Measurements from ENCODE around the gene KLHL29. TPM values are rescaled to one million over a fixed set of nuclear protein-coding genes. Genes with fewer than 3 reads are reported as not detected.
"Not testable (repeated sequence)": the region's sequence is repeated elsewhere in the genome, so short reads cannot be mapped to it uniquely, and the experiment has no call there.

KLHL29 gene
- total RNA-seq: under 1 TPM; 0.88 to 0.99 TPM

DNA sequence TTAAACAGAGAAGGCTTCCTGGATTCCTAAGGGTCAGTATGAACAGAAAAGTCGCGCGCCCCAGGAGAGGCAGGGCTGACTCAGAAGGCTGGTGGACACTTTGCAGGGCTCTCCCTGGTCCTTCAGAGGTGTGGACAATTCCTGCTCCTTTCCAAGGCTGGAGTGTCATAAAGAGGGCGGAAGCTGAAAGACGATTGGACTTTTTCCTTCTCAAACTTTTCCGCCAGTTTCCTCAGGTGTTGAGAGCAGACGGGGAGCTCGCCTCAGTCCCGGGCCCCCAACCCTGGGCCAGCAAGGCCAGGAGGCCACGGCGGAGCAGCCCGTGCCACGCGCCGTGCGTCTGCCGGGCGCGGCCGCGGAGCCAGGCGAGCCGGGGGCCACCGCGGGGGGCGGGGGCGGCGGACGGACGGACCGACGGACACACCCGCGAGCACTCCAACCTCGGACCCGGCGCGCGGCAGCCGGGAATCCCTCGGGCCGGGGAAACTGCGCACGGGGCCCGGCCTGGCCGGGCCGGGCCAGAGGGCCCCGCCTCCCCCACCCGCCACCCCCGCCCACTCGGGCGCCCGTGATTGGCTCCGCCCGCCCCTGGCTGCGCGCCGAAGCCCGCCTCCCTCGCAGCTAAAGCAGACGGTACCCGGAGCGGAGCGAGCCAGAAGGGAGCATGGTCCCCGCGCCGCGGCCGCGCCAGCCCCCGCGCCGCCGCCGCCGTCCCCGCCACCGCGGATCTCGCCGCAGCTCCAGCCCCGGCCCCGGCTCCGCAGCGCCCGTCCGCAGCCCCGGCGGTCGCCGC lies at the start of gene KLHL29:
Gene KLHL29, plus strand, starts transcription at position 629 of the 793 bp plus-strand sequence. CDS start 177,018 bp downstream, outside the sequence.
- intact Hi-C loops (cut with micrococcal nuclease): loop anchor here (5.0 to 10.0 kb wide), 2 partner anchors 68 to 180 kb away; no protein-coding TSS in a partner anchor
- POLR2A ChIA-PET: no interaction called here

DNA sequence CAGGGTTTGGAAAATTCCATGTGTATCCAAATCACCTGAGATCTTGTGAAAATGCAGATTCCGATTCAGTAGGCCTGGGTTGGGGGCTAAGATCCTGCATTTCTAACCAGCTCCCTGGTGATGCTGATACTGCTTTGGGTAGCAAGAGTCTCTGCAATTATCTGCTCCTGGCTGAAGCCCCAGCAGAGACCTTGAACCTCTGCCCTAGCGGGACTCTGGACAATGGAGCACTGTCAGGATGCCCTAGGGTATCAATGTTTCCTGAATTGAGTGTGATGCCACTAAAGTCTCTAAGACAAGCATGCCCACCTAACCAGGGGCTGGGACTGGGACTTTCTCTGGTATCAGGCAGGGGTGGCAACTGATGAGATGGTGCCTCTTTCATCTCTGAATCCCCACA lies 49.4 kb upstream of the KLHL29 start:
- H3K27ac Mint-ChIP-seq: no peak overlapping the region
- POLR2A ChIA-PET: no interaction called here
- CTCF ChIA-PET: no interaction called here
- H3K36me3 Mint-ChIP-seq: no peaks in the 10 kb centered on the region
- intact Hi-C loops (cut with micrococcal nuclease): no loop called here
- H3K27me3 Mint-ChIP-seq: peaks cover 7% of the 10 kb centered on the region
- H3K4me3 Mint-ChIP-seq: no peak overlapping the region
- H3K4me1 Mint-ChIP-seq (ENCODE audit: low read depth): no peaks in the 10 kb centered on the region
- no peak for DNase-seq
- no peaks in the 10 kb centered on the region for H3K9me3 Mint-ChIP-seq

More for the DNA sequence above, at the start of gene KLHL29:
- Mint-ChIP-seq H3K36me3 (no peaks in the 10 kb centered on the region), H3K9me3 (no peaks in the 10 kb centered on the region), H3K4me1 (ENCODE audit: low read depth) (peaks cover 27% of the 10 kb centered on the region), H3K27ac (no peak within 1 kb of the TSS), H3K4me3 (peak within 1 kb of the TSS; percentile 42), H3K27me3 (peaks cover 55% of the 10 kb centered on the region)
- CTCF ChIA-PET: no interaction called here
- DNase-seq: peak; percentile 70

DNA sequence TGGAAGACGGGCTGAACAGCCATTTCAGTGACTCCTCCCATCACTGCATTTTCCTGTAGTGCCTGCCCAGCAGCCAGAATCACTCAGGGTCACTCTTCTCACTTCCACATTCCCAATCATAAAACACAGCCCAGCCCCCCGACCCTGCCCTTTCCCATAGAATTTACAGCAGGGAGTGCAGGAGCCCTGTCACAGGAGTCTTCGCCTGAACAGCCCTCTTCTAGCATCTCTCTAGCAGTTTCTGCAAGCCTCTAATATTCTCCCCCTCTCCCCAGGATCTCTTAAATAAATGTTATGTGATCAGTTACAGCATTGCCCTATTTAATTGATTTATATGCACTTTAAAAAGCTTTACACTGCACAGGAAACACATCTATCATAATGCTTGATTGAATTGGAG lies 42.9 kb upstream of the KLHL29 start:
- H3K27ac Mint-ChIP-seq: no peak overlapping the region
- no peaks in the 10 kb centered on the region for H3K9me3 Mint-ChIP-seq
- H3K27me3 Mint-ChIP-seq: peaks cover 14% of the 10 kb centered on the region
- ChIA-PET POLR2A (no interaction called here), CTCF (no interaction called here)
- H3K4me1 Mint-ChIP-seq (ENCODE audit: low read depth): no peaks in the 10 kb centered on the region
- no peaks in the 10 kb centered on the region for H3K36me3 Mint-ChIP-seq
- no peak for DNase-seq
- H3K4me3 Mint-ChIP-seq: no peak overlapping the region
- intact Hi-C loops (cut with micrococcal nuclease): no loop called here

DNA sequence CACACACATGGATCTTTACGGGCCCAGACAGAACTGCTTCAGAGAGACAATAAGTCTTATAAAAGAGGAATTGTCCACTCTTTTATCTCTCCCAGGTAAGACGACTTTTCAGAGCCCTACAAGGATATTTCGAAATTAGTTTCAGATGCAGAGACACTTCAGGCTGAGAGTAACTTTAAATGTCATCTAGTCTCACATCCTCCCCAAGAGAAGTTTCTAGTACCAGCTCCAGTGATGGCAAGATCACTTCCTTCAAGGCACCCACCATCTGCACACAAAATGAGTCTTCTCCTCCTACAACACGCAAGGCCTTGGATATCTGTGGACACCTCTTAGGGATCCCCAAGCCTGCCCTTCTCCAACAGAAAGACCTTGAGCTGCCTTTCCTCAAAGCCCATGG lies 39.0 kb upstream of the KLHL29 start:
- Mint-ChIP-seq H3K27ac (no peak overlapping the region), H3K4me1 (ENCODE audit: low read depth) (no peaks in the 10 kb centered on the region), H3K9me3 (no peaks in the 10 kb centered on the region), H3K36me3 (no peaks in the 10 kb centered on the region), H3K4me3 (no peak overlapping the region), H3K27me3 (peaks cover 15% of the 10 kb centered on the region)
- CTCF ChIA-PET: no interaction called here
- intact Hi-C loops (cut with micrococcal nuclease): no loop called here
- POLR2A ChIA-PET: no interaction called here
- no peak for DNase-seq

DNA sequence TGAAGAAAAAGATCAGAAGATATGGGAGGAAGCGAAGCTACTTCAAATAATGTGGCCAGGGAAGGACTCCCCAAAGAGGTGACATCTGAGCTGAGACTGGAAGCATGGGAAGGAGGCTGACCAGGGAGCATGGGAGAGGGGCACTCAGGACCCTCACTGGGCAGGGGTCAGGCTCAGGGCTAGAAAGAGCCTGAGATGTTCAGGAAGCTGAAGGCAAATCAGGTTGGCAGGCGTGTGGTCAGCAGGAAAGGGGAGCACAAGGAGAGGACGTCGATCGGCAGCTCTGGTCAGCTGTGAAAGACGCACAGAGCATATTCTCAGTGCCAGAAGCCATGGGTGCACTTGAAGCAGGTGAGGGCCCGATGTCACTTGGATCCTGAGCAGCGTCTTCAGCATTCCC lies 38.2 kb upstream of the KLHL29 start:
- DNase-seq: no peak
- H3K4me1 Mint-ChIP-seq (ENCODE audit: low read depth): no peaks in the 10 kb centered on the region
- H3K27ac Mint-ChIP-seq: no peak overlapping the region
- H3K9me3 Mint-ChIP-seq: no peaks in the 10 kb centered on the region
- no peaks in the 10 kb centered on the region for H3K36me3 Mint-ChIP-seq
- CTCF ChIA-PET: no interaction called here
- no peak overlapping the region for H3K4me3 Mint-ChIP-seq
- peaks cover 15% of the 10 kb centered on the region for H3K27me3 Mint-ChIP-seq
- intact Hi-C loops (cut with micrococcal nuclease): no loop called here
- POLR2A ChIA-PET: no interaction called here

DNA sequence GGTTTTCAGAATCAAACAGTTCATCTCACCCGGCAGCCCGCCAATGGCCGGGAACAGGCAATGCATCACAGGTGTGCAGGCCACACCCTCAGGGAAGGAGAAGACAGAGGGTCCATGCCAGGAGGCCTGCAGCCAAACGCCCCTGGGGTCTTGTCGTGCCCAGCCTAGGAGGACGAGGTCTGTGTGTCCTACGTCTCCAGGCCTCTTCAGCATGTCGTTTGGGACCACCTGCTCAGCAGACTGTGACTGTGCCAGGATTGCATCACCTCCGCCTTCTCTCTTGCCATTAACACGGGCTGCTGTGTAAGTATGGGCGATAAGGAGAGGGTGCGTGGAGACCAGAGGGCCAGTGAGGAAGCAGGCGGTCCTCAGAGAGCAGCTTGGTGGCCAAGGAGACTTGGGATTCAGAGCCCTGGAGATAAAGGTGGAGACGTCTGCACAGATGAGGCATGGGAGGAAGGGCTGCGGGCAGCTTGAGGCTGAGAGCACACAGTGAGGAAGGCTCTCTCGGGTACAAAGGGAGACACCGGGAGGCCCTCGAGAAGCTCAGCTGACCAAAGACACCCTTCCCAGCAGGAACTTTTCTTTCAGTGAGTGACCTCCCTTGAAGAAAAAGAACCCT lies 37.4 kb upstream of the KLHL29 start:
- Mint-ChIP-seq H3K27me3 (peaks cover 16% of the 10 kb centered on the region), H3K4me1 (ENCODE audit: low read depth) (no peaks in the 10 kb centered on the region), H3K4me3 (no peak overlapping the region), H3K36me3 (no peaks in the 10 kb centered on the region), H3K27ac (no peak overlapping the region), H3K9me3 (no peaks in the 10 kb centered on the region)
- DNase-seq: no peak
- ChIA-PET POLR2A (no interaction called here), CTCF (no interaction called here)
- intact Hi-C loops (cut with micrococcal nuclease): no loop called here

DNA sequence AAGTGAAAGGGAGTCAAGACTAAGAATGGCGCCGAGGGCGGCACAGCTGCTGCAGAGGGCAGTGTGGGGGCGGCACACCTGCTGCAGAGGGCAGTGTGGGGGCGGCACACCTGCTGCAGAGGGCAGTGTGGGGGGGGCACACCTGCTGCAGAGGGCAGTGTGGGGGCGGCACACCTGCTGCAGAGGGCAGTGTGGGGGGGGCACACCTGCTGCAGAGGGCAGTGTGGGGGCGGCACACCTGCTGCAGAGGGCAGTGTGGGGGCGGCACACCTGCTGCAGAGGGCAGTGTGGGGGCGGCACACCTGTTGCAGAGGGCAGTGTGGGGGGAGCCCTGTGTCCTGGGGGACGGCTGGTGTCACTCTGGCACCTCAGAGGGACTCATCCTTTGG lies 36.9 kb upstream of the KLHL29 start:
- H3K4me1 Mint-ChIP-seq (ENCODE audit: low read depth); H3K36me3 Mint-ChIP-seq; H3K27ac Mint-ChIP-seq; H3K9me3 Mint-ChIP-seq; POLR2A ChIA-PET; CTCF ChIA-PET; intact Hi-C loops (cut with micrococcal nuclease); DNase-seq; H3K4me3 Mint-ChIP-seq: not testable (repeated sequence)
- peaks cover 19% of the 10 kb centered on the region for H3K27me3 Mint-ChIP-seq

DNA sequence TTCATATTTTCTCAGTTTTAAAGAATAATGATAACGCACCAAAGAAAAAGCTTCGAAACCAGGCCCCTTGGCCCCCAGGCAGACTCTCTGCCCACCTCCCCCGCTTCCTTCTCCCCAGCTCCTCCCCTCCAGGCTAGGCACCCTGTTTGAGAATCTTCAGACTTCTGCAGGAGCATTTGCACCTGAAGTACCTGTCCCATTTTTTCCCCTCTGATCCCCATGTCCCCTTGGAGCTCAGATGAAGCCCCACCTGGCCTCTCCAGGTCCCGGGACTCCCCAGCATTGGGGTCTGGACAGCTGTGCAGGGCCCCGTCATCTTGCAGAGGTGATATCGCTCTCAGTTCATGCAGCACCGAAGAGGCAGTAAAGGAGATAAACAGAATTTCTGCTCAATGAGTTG lies 35.5 kb upstream of the KLHL29 start:
- intact Hi-C loops (cut with micrococcal nuclease): no loop called here
- H3K36me3 Mint-ChIP-seq: no peaks in the 10 kb centered on the region
- ChIA-PET CTCF (no interaction called here), POLR2A (no interaction called here)
- DNase-seq: no peak
- no peak overlapping the region for H3K27ac Mint-ChIP-seq
- H3K9me3 Mint-ChIP-seq: no peaks in the 10 kb centered on the region
- no peaks in the 10 kb centered on the region for H3K4me1 Mint-ChIP-seq (ENCODE audit: low read depth)
- H3K4me3 Mint-ChIP-seq: no peak overlapping the region
- peaks cover 27% of the 10 kb centered on the region for H3K27me3 Mint-ChIP-seq

DNA sequence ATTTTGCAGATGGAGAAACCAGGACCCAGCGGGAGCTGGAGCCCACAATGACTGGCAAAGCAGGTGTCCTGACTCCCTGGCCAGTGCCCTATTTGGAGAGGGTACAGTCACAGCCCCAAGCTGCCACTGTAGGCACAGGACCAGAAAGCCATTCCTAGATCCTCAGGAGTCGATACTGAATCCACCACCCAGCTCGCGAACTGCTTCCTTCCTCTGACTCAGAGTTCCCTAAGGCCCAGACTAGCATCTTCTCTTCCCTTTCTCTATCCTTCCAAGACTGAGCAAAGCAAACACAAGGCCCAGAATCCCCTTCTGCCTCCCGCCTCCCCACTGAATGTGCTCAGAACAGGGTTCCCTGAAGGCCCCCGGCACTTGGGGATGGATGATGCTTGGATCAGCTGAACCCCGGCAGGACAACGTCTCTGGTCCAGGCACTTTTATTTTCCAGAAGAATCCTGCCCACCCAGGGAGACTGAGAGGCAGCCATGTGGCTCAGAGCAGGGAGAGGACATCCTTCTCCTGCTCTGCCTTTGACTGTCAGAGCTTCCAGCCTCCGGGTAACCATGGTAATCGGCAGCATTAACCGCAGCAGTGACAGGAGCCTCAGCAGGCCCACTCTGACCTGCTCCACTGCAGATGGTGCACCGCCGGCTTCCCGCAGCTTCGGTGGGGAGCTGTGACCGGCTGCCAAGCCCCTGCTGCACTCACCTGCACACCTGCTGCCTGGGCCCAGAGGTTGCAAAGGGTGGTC lies 34.8 kb upstream of the KLHL29 start:
- Mint-ChIP-seq H3K4me3 (no peak overlapping the region), H3K9me3 (no peaks in the 10 kb centered on the region), H3K36me3 (no peaks in the 10 kb centered on the region), H3K27me3 (peaks cover 30% of the 10 kb centered on the region), H3K27ac (no peak overlapping the region), H3K4me1 (ENCODE audit: low read depth) (no peaks in the 10 kb centered on the region)
- intact Hi-C loops (cut with micrococcal nuclease): no loop called here
- CTCF ChIA-PET: no interaction called here
- no peak for DNase-seq
- POLR2A ChIA-PET: no interaction called here

DNA sequence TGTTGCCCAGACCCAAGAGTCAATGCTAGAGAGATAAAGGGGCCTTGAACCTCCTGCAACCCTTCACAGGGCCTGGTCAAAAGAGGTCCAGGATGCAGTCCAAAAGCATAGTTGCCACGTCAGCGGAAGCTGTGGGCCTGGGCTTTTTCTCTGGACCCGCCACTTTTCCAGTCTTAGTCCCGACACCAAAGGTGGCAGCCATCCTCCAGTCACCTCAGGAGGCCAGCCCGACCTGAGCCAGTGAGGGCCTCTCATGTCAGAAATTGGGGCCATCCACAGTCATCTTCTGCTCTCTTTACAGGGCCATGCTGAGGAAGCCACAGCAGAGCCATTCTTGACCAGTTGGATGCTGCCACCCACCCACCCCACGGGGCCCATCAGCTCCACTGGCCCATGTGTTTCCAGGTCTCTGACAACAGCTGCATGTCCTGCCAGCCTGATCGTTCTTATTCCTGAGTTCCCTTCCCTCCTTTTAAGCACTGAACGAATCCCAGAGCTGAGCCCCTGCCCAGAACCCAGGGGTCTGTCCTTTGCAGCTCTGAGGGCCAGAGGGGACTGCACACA lies 34.1 kb upstream of the KLHL29 start:
- intact Hi-C loops (cut with micrococcal nuclease): no loop called here
- H3K27ac Mint-ChIP-seq: no peak overlapping the region
- H3K27me3 Mint-ChIP-seq: peaks cover 28% of the 10 kb centered on the region
- no peak overlapping the region for H3K4me3 Mint-ChIP-seq
- ChIA-PET CTCF (interaction anchor here (1.0 to 1.4 kb wide), 2 partner anchors 21 to 151 kb away, joined by 3 to 6 read pairs; no protein-coding TSS in a partner anchor), POLR2A (no interaction called here)
- H3K4me1 Mint-ChIP-seq (ENCODE audit: low read depth): no peaks in the 10 kb centered on the region
- H3K36me3 Mint-ChIP-seq: no peaks in the 10 kb centered on the region
- no peak for DNase-seq
- H3K9me3 Mint-ChIP-seq: no peaks in the 10 kb centered on the region

DNA sequence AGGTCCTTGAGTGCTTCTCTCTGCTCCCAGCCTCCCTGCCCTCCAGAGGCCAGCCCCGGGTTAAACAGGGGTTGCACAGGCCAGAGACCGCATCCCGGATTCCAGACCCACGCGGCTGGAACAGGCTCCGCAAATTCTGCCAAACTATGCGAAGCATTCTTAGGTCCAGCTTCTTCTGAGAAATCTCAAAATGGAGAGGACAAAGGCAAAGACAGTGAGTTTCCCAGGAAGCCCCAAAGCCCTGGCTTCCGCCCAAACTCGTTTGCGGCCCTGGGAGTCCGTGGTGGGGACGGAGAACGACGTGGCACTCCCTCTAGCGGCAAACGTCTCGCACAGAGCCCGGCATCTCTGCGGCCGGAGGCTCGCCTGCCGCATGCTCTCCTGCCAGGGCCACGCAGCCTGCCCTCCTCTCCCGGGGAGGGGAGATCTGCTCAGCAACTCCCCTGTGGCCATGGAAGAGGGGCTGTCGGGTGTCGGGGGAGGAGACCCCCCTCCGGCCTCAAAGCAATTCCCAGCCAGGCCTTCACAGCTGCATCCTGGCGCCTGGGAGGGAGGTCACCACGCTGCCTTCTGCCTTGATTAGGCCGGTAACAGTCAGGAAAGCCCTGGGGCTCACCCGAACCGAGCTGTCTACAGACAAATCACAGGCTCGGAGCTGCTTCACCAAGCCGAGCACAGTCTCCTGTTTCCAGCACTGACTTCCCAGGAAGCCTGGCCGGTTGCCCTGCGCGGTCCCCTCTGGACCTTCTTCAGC lies 33.4 kb upstream of the KLHL29 start:
- Mint-ChIP-seq H3K4me1 (ENCODE audit: low read depth) (no peaks in the 10 kb centered on the region), H3K27ac (no peak overlapping the region), H3K36me3 (no peaks in the 10 kb centered on the region), H3K9me3 (no peaks in the 10 kb centered on the region), H3K4me3 (no peak overlapping the region), H3K27me3 (peaks cover 22% of the 10 kb centered on the region)
- ChIA-PET CTCF (interaction anchor here (0.9 to 1.4 kb wide), 5 partner anchors 12 to 152 kb away, joined by 3 to 6 read pairs (median 3); no protein-coding TSS in a partner anchor), POLR2A (no interaction called here)
- intact Hi-C loops (cut with micrococcal nuclease): no loop called here
- DNase-seq: peak; percentile 70

DNA sequence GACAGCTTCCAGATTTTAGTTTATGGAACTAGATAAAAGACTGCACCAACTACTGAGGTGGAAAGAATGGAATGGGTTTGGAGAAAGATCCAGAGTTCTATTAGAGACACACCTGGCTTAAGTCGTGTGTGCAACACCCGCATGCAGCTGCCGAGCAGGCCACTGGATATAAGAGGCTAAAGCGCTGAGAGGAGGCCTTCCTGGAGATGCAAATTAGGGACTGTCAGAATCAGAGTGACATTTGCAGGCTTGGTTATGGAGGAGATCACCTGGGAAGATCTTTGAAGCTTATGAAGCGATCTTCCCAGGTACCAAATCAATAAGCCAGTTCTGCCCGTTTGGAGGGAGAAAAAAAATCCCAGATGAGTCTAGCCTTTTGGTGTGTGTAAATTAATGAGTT lies 30.4 kb upstream of the KLHL29 start:
- ChIA-PET POLR2A (no interaction called here), CTCF (no interaction called here)
- Mint-ChIP-seq H3K4me3 (no peak overlapping the region), H3K9me3 (no peaks in the 10 kb centered on the region), H3K27me3 (peaks cover 18% of the 10 kb centered on the region), H3K4me1 (ENCODE audit: low read depth) (no peaks in the 10 kb centered on the region), H3K27ac (no peak overlapping the region), H3K36me3 (no peaks in the 10 kb centered on the region)
- DNase-seq: no peak
- intact Hi-C loops (cut with micrococcal nuclease): no loop called here

Measured in activated CD4-positive, alpha-beta memory T cell treated with anti-CD3 and anti-CD28 coated beads for 36 hours (primary cell).